GM18502 (cell line): ENCODE data around the gene SLC39A10.
A peak's percentile ranks its signal among the peaks of the same experiment; 100 is the strongest.
"Not testable (repeated sequence)": the region's sequence is repeated elsewhere in the genome, so short reads cannot be mapped to it uniquely, and the experiment has no call there.

Experiments
- ATAC-seq: cut with Tn5 transposase; IDR thresholded peaks from one replicate; pipeline ENCODE4 v1.9.1; 2021; ENCODE audit warnings: mild to moderate bottlenecking; ENCODE audit not compliant: unreplicated experiment, poor library complexity

SLC39A10 gene

GRCh38 chr2:195644708-195645107 is 12.3 kb upstream of the SLC39A10 start:
- not testable (repeated sequence) for ATAC-seq

DNA sequence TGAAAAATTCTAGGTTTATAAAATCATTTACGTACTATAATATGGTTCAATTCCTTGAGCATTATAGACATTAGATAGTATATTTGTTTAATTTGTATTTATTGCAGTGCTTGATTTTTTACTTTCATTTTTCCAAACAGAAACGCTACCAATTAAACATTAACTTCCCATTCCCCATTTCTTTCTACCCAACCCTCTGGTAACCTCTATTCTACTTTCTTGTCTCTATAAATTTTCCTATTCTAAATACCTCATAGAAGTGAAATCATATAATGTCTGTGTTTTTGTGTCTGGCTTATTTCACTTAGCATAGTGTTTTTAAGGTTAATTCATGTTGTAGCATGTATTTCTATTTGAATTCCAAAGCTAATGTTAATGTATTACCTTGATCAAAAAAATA is 11.6 kb upstream of the SLC39A10 start:
- ATAC-seq = no peak

GRCh38 chr2:195646424-195646823 is 10.6 kb upstream of the SLC39A10 start:
- ATAC-seq = no peak

DNA sequence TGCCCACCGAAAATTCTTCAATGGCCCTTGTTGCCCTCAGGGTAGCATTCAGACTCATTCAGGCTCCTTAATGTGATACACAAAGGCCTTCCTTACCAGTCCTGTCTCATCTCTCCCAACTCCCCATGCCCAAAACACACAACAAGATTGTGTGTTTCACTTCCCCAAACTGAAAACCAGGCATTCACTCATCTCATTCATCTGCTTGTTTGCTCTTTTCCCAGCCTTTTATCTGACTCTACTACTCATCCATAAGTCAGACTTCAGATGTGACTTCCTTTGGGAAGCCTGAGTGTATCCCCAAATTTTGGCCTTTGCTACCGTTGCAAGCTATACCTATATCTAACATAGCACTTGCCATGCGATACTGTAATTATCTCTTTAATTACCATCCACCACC is 9.7 kb upstream of the SLC39A10 start:
- no peak for ATAC-seq

GRCh38 chr2:195648370-195648769 is 8.7 kb upstream of the SLC39A10 start:
- ATAC-seq = not testable (repeated sequence)

DNA sequence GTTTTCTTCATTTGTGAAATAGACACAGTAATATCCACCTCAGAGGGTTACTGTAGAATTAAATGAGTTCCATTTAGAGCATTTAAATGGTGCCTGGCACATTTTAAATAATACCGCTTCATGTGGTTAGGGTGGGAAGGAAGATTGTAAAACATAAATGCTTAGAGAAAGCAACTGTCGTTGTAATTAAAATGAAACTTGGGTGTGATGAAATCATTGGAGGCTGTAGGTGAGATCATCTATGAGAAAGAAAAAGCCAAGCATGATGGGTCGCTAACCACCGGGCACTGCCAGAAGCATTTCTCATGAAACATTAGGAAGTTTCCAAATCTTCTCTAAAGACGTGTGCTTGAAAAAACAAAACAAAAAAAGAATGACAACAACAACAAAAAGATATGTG is 8.2 kb upstream of the SLC39A10 start:
- ATAC-seq = no peak

- ATAC-seq = peak; percentile 30
Measured at GRCh38 chr2:195649629-195650190, 7.3 kb upstream of the SLC39A10 start.

GRCh38 chr2:195651046-195651445 is 6.0 kb upstream of the SLC39A10 start:
- no peak for ATAC-seq

GRCh38 chr2:195652911-195653310 is 4.1 kb upstream of the SLC39A10 start:
- no peak for ATAC-seq

- no peak for ATAC-seq
Measured at GRCh38 chr2:195656161-195656858, 716 bp upstream of the SLC39A10 start.

DNA sequence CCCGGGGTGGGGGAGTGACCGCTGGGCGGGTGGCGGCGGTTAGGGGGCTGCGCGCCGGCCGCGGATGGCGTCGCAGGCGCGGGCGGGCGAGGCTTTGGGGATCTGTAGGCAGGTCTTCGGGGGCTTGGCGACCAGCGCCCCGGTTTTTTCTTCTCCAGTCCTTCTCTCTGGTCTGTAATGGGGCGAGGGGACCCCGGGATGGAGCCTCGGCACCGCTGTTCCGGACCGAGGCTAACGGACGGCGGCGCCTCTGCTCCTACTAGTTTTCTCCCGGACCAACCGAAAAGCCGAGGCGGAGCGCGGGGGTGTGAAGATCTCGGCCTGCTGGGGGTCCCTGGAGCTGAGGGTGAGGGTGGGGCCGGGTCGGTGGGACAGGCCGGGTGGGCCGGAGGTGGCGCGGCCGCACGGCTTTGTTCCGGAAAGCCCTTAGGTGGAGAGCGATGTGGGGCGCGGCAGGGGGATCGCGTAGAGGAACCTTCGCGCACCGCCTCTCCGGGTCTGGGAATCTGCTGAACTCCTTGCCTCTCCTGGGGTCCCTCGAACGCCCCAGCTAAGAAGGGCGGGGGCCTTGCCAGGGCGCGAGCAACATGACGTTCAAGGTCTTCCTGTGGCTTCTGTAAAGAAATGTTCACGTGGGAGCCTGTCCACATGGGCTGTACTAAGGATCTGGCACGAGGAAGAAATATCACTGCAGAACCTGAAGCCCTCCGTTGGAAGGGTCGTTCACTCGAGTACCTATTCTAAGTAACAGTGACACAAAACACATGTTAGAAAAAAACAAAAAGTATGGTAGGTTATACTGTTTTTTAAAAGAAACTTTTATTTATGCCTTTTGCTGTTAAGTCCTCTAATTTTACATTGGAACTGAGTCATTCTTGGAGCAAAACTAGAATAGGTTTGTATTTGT is 861 bp downstream of the SLC39A10 start:
- ATAC-seq = peak; percentile 32

- no peak for ATAC-seq
Measured at GRCh38 chr2:195658541-195658890, 1.5 kb downstream of the SLC39A10 start.

GRCh38 chr2:195659114-195659513 is 2.1 kb downstream of the SLC39A10 start:
- no peak for ATAC-seq

GRCh38 chr2:195659982-195660890 is 3.2 kb downstream of the SLC39A10 start:
- ATAC-seq = no peak

GRCh38 chr2:195662138-195662537 is 5.1 kb downstream of the SLC39A10 start:
- no peak for ATAC-seq

- ATAC-seq = no peak
Measured at GRCh38 chr2:195663007-195663406, 6.0 kb downstream of the SLC39A10 start.

DNA sequence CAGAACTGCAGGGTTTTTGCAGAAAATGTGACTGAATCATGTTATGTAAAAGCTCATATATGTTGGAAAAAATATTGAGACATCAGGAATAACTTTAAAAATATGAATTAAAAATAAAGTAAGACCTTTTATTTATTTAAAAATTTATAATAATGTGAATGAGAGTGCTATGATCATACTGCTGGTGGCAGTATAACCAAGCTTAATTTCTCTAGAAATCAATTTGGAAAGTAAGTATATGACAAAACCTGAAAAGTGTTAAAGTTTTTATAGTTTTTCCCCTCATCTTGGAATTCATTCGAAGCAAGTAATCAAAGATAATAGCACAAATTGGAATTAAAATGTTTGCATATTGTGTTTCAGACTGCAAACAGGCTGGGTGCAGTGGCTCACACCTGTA is 7.5 kb downstream of the SLC39A10 start:
- no peak for ATAC-seq

- ATAC-seq = not testable (repeated sequence)
Measured at GRCh38 chr2:195665153-195665552, 8.1 kb downstream of the SLC39A10 start.

- ATAC-seq = no peak
Measured at GRCh38 chr2:195666113-195666712, 9.2 kb downstream of the SLC39A10 start.

GRCh38 chr2:195667974-195668373 is 10.9 kb downstream of the SLC39A10 start:
- ATAC-seq = no peak
